Measurements from ENCODE around the gene THBS4.

Gene THBS4

DNA sequence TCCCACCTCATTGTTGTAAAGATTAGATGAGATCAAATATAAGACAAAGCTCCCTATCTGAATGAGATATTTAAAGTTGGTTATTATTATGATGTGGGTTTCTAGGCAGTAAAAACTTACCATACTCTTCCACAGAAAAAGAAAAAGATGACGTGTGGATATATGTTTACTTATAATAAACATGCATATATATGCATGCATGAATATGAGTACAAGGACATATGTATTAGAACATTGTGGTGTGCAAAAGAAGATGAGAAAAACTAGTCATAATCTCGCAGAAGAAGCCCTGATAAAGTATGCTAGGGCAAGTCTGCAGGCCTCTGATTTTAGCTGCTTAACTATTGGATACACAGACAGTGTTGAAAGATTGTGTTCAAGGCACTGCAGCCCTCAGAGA is 10.1 kb upstream of the THBS4 start:
- H3K9me3 ChIP-seq (ENCODE audit: insufficient read depth, low read length), result no peaks in the 10 kb centered on the region
- no peak overlapping the region for H2AFZ ChIP-seq (ENCODE audit: low read depth, low read length, severe bottlenecking)
- no peak overlapping the region for H3K27ac ChIP-seq (ENCODE audit: low read depth, low read length)
- no peak overlapping the region for H3K9ac ChIP-seq (ENCODE audit: low read length)
- no peaks in the 10 kb centered on the region for H4K20me1 ChIP-seq (ENCODE audit: low read depth, low read length)
- no peak overlapping the region for H3K4me3 ChIP-seq (ENCODE audit: insufficient read depth, low read length, poor library complexity, severe bottlenecking)
- TF ChIP-seq, protein P1, sequence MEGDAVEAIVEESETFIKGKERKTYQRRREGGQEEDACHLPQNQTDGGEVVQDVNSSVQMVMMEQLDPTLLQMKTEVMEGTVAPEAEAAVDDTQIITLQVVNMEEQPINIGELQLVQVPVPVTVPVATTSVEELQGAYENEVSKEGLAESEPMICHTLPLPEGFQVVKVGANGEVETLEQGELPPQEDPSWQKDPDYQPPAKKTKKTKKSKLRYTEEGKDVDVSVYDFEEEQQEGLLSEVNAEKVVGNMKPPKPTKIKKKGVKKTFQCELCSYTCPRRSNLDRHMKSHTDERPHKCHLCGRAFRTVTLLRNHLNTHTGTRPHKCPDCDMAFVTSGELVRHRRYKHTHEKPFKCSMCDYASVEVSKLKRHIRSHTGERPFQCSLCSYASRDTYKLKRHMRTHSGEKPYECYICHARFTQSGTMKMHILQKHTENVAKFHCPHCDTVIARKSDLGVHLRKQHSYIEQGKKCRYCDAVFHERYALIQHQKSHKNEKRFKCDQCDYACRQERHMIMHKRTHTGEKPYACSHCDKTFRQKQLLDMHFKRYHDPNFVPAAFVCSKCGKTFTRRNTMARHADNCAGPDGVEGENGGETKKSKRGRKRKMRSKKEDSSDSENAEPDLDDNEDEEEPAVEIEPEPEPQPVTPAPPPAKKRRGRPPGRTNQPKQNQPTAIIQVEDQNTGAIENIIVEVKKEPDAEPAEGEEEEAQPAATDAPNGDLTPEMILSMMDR (IDR thresholded peaks at IDR 0.05; ENCODE audit: insufficient read depth, low read length, poor library complexity, severe bottlenecking), result no peak
- TF ChIP-seq EZH2phosphoT487 (conservative IDR thresholded peaks at IDR 0.05; ENCODE audit: low read length), result no peak
- H3F3A ChIP-seq (ENCODE audit: insufficient read depth), result no peaks in the 10 kb centered on the region
- H3K9me2 ChIP-seq (replicated peaks; ENCODE audit: insufficient read depth, low read length), result no peaks in the 10 kb centered on the region
- no peaks in the 10 kb centered on the region for H3K36me3 ChIP-seq (ENCODE audit: low read length)
- H3K4me2 ChIP-seq (ENCODE audit: low read depth, low read length, poor library complexity, severe bottlenecking), result no peak overlapping the region
- H3K27me3 ChIP-seq (ENCODE audit: low read length), result no peaks in the 10 kb centered on the region
- no peaks in the 10 kb centered on the region for H3K79me2 ChIP-seq (ENCODE audit: insufficient read depth, low read length)

DNA sequence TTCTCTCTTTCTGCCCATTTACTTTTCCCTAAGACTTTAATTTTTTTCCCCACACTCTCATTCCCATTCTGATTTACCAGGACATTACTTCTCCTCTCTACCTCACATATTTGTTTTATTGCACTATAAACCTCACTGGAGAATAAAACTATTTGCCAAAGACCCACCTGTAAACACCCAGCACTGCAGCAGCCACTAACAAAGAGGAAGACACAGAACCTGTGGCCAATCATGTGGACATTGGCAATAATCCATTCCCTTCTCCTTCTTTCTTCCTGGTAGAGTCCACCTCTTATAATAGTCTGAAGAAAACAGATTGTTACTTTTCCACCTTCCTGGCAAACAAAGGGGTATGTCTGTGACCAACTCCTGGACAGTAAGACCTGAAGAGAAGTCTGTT is 8.3 kb upstream of the THBS4 start:
- Histone ChIP-seq H3K4me2 (ENCODE audit: low read depth, low read length, poor library complexity, severe bottlenecking) (no peak overlapping the region), H3K9me2 (replicated peaks; ENCODE audit: insufficient read depth, low read length) (no peaks in the 10 kb centered on the region), H2AFZ (ENCODE audit: low read depth, low read length, severe bottlenecking) (no peak overlapping the region), H3K9me3 (ENCODE audit: insufficient read depth, low read length) (no peaks in the 10 kb centered on the region), H3K27ac (ENCODE audit: low read depth, low read length) (no peak overlapping the region), H3K36me3 (ENCODE audit: low read length) (no peaks in the 10 kb centered on the region), H3K27me3 (ENCODE audit: low read length) (no peaks in the 10 kb centered on the region), H3K4me3 (ENCODE audit: insufficient read depth, low read length, poor library complexity, severe bottlenecking) (no peak overlapping the region), H3K79me2 (ENCODE audit: insufficient read depth, low read length) (no peaks in the 10 kb centered on the region), H3K9ac (ENCODE audit: low read length) (no peak overlapping the region), H4K20me1 (ENCODE audit: low read depth, low read length) (no peaks in the 10 kb centered on the region), H3F3A (ENCODE audit: insufficient read depth) (no peaks in the 10 kb centered on the region)
- TF ChIP-seq, protein P1 (IDR thresholded peaks at IDR 0.05; ENCODE audit: insufficient read depth, low read length, poor library complexity, severe bottlenecking), result no peak
- TF ChIP-seq EZH2phosphoT487 (conservative IDR thresholded peaks at IDR 0.05; ENCODE audit: low read length), result no peak

DNA sequence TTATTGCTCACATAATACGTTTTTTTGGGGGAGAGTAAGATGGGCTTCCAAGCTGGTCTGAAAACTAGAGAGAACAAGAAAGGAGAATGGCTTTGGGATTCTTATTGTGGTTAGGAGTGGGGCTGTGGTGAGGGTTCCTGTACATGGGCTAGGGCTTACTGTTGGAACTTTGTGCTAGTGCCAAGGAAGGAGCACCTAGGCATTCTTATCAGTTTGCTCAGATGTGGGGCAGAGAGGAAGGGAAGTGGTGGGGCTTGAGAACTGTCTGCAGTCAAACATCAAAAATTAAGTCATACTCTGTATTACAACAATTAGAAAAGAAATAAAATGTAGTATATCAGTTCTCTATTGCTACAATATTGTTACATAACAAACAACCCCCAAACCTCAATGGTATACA is 4.0 kb upstream of the THBS4 start:
- Histone ChIP-seq H3F3A (ENCODE audit: insufficient read depth) (no peaks in the 10 kb centered on the region), H3K4me2 (ENCODE audit: low read depth, low read length, poor library complexity, severe bottlenecking) (no peak overlapping the region), H3K4me3 (ENCODE audit: insufficient read depth, low read length, poor library complexity, severe bottlenecking) (no peak overlapping the region), H3K27ac (ENCODE audit: low read depth, low read length) (no peak overlapping the region), H3K9me2 (replicated peaks; ENCODE audit: insufficient read depth, low read length) (no peaks in the 10 kb centered on the region), H2AFZ (ENCODE audit: low read depth, low read length, severe bottlenecking) (no peak overlapping the region), H3K79me2 (ENCODE audit: insufficient read depth, low read length) (no peaks in the 10 kb centered on the region), H4K20me1 (ENCODE audit: low read depth, low read length) (no peaks in the 10 kb centered on the region), H3K27me3 (ENCODE audit: low read length) (no peaks in the 10 kb centered on the region), H3K9ac (ENCODE audit: low read length) (no peak overlapping the region), H3K36me3 (ENCODE audit: low read length) (no peaks in the 10 kb centered on the region), H3K9me3 (ENCODE audit: insufficient read depth, low read length) (no peaks in the 10 kb centered on the region)
- TF ChIP-seq, protein P1 (IDR thresholded peaks at IDR 0.05; ENCODE audit: insufficient read depth, low read length, poor library complexity, severe bottlenecking), result no peak
- no peak for TF ChIP-seq EZH2phosphoT487 (conservative IDR thresholded peaks at IDR 0.05; ENCODE audit: low read length)
